GM18508 (cell line): ENCODE measurements around the gene FCGR1A.
"Not testable (repeated sequence)": the region's sequence is repeated elsewhere in the genome, so short reads cannot be mapped to it uniquely, and the experiment has no call there.

Experiments
- ATAC-seq: cut with Tn5 transposase; IDR thresholded peaks from one replicate; pipeline ENCODE4 v1.9.1; 2021; ENCODE audit warnings: moderate number of reproducible peaks; ENCODE audit not compliant: insufficient read depth, unreplicated experiment

FCGR1A gene

GRCh38 chr1:149782600-149782999 is at the start of gene FCGR1A:
FCGR1A (plus strand) TSS chr1:149782694; CDS start chr1:149782744, 50 bp downstream.
- not testable (repeated sequence) for ATAC-seq

- not testable (repeated sequence) for ATAC-seq
Observed at GRCh38 chr1:149732781-149733180, 49.7 kb upstream of the FCGR1A start.

- ATAC-seq, result not testable (repeated sequence)
Observed at GRCh38 chr1:149734692-149735091, 47.8 kb upstream of the FCGR1A start.

- ATAC-seq, result peak; percentile 39
Observed at GRCh38 chr1:149740148-149740581, 42.3 kb upstream of the FCGR1A start.

- not testable (repeated sequence) for ATAC-seq
Observed at GRCh38 chr1:149740590-149741230, 41.8 kb upstream of the FCGR1A start.

- ATAC-seq, result not testable (repeated sequence)
Observed at GRCh38 chr1:149741914-149742313, 40.6 kb upstream of the FCGR1A start.

- ATAC-seq, result not testable (repeated sequence)
Observed at GRCh38 chr1:149746463-149747356, 35.8 kb upstream of the FCGR1A start.

- ATAC-seq, result not testable (repeated sequence)
Observed at GRCh38 chr1:149747359-149748143, 34.9 kb upstream of the FCGR1A start.

GRCh38 chr1:149748144-149748500 is 34.4 kb upstream of the FCGR1A start:
- not testable (repeated sequence) for ATAC-seq

- not testable (repeated sequence) for ATAC-seq
Observed at GRCh38 chr1:149750562-149750961, 31.9 kb upstream of the FCGR1A start.

- not testable (repeated sequence) for ATAC-seq
Observed at GRCh38 chr1:149752186-149752585, 30.3 kb upstream of the FCGR1A start.

- not testable (repeated sequence) for ATAC-seq
Observed at GRCh38 chr1:149753466-149753865, 29.0 kb upstream of the FCGR1A start.

GRCh38 chr1:149755294-149755693 is 27.2 kb upstream of the FCGR1A start:
- ATAC-seq, result not testable (repeated sequence)

- ATAC-seq, result not testable (repeated sequence)
Observed at GRCh38 chr1:149762294-149762693, 20.2 kb upstream of the FCGR1A start.

GRCh38 chr1:149764087-149764800 is 18.2 kb upstream of the FCGR1A start:
- not testable (repeated sequence) for ATAC-seq

- ATAC-seq, result not testable (repeated sequence)
Observed at GRCh38 chr1:149766241-149766640, 16.3 kb upstream of the FCGR1A start.

- not testable (repeated sequence) for ATAC-seq
Observed at GRCh38 chr1:149769216-149769615, 13.3 kb upstream of the FCGR1A start.

- not testable (repeated sequence) for ATAC-seq
Observed at GRCh38 chr1:149770661-149771060, 11.8 kb upstream of the FCGR1A start.

GRCh38 chr1:149771653-149772425 is 10.7 kb upstream of the FCGR1A start:
- ATAC-seq, result peak; percentile 76
